ENCODE measurements around the gene ZNF493.
A peak's percentile ranks its signal among the peaks of the same experiment; 100 is the strongest.

ZNF493 gene

DNA sequence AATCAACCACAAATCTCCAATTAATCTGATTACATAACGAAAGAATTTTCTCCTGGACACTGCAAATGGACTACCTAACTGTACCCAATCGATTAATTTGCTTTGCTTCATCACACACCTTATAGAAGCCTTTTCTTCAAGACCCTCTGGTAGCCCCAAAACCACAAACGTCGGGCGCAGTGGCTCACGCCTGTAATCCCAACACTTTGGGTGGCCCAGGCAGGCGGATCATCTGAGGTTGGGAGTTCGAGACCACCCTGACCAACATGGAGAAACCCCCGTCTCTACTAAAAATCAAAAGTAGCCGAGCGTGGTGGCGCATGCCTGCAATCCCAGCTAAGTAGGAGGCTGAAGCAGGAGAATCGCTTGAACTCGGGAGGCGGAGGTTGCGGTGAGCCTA is 65.6 kb downstream of the ZNF493 start:
- DNase-seq (ENCODE audit: low read depth in 2 of 3, low spot score in 2 of 3), result no peak

DNA sequence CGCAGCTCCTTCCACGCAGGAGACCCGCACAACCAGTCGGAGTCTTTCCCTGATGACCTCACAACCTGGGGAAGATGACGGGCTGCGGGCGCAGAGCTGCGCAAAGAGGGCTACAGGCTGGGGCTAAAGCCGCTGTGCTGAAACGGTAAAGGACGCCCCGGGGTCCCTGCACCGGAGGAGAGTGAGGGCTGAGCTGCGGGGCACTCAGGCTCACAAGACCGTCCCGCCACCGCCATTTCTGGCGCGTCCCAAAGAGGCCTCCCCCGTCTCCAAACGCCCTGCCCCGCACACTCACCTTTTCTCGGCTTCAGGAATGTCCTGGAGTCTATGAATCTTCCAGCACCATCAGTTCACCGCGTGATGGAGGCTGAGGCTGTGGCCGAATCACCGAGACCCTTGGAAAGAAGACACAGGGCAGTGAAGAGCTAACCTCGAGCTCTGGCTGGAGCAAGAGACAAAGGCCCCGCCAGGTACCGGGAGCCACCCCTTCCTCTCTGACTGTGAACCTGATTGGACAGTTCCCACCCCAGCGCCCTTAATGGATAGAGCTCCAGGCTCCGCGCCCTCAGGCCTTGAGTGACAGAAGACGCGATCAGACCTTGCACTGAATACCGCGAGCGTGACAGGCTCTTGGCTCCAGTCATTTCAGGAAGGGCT is 66.6 kb downstream of the ZNF493 start:
- peak in 1 of 3 experiments; percentile 10 for DNase-seq (ENCODE audit: low read depth in 2 of 3, low spot score in 2 of 3)

DNA sequence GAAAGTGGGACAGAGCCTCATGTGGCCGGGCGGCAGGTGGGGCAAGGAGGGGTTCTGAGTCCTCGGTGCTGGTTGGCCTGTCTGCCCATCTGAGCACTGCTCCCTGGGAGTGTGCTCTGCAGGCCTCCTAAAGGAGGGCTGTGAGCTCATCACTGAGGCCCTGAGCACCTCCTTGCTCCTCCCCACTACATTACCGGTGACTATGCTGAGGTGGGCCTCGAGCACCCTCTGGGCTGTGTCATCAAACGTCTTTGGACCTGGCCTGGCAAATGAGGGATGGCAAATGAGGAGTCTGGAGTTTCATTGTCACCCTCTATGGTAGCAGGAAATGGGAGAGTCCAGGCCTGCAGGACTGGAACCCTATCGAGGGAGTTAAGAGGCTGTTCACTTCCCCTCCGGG is 69.7 kb downstream of the ZNF493 start:
- no peak for DNase-seq (ENCODE audit: low read depth in 2 of 3, low spot score in 2 of 3)

- DNase-seq (ENCODE audit: low read depth in 2 of 3, low spot score in 2 of 3), result no peak
Observed at GRCh38 chr19:21468791-21469190, 71.9 kb downstream of the ZNF493 start.

DNA sequence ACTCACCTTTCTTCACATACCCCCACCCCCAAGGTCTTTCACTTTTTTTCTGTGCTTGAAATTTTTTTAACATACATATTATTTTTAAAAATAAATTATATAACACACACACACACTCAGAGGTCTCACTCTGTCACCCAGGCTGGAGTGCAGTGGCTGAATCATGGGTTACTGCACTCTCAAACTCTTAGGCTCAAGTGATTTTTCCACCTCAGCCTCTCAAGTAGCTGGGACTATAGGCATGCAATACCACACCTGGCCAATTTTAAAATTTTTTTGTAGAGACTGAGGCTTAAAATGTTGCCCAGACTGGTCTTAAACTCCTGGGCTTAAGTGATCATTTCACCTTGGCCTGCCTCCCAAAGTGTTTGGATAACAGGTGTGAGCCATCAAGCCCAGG is 75.6 kb downstream of the ZNF493 start:
- DNase-seq (ENCODE audit: low read depth in 2 of 3, low spot score in 2 of 3), result no peak

DNA sequence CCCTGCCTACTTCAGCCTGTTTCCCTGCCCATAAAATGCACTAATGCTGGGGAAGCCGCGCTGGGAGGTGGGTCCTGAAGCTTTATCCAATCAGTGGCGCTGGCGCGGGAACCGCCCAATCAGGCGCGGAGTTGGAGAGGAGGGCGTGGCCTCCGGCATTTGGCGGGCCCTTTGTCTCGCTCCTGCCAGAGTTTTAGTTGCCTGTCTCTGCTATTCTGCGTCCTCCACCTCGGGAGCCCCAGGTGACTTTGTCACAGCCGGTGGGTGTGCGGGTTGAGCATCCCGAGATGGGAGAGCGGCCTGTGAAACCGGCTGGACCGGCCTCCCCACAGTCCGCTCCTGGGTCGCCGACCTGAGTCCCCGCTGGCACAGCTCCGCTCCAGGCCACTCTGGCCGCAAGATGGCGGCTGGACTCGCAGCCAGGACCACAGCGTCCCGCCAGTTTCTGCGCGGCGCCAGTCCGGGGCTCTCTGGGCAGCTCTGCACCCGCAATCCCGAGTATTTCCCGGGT is 77.8 kb downstream of the ZNF493 start:
- DNase-seq (ENCODE audit: low read depth in 2 of 3, low spot score in 2 of 3), result peak; percentile 37 to 81 (median 56)

Data from activated CD8-positive, alpha-beta memory T cell treated with anti-CD3 and anti-CD28 coated beads for 48 hours (primary cell).